SW480 (cell line): ENCODE results near the gene CSNK1D.
"Not testable (repeated sequence)": the region's sequence is repeated elsewhere in the genome, so short reads cannot be mapped to it uniquely, and the experiment has no call there.

Experiments used
- DNase-seq: peaks from one replicate; pipeline ENCODE4 v3.0.0-alpha.2; 2016; ENCODE audit warnings: low spot score

Gene CSNK1D

DNA sequence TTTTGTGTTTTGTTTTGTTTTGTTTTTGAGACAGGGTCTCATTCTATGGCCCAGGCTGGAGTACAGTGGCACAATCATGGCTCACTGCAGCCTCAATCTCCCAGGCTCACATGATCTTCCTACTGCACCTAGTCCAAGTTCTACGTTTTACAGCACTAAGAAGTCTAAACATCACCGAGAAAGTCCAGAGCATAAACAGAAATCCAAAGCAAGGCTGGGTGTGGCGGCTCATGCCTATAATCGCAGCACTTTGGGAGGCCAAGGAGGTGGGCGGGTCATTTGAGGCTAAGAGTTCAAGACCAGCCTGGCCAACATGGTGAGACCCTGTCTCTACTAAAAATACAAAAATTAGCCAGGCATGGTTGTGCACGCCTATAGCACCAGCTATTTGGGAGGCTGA is 80.5 kb downstream of the CSNK1D start:
- not testable (repeated sequence) for DNase-seq
